Astrocyte (in vitro differentiated cells and primary cell): ENCODE data around the gene RAB4A.

Experiments used
- CTCF ChIP-seq: IDR thresholded peaks from 2 replicates; pipeline ENCODE4 v1.5.1; 2011; ENCODE audit warnings: low read depth, mild to moderate bottlenecking, inconsistent platforms, low read length, moderate library complexity; ENCODE audit not compliant: insufficient read depth
- EZH2 ChIP-seq: IDR thresholded peaks from 2 replicates; pipeline ENCODE4 v1.6.1; 2012; ENCODE audit warnings: mild to moderate bottlenecking, low read length, inconsistent platforms; ENCODE audit not compliant: insufficient read depth

GRCh38 chr1:229273507-229274232 lies 2.8 kb downstream of the RAB4A start:
- TF ChIP-seq CTCF: no peak
- no peak for TF ChIP-seq EZH2
